ENCODE data around the gene MYBPC1.
A peak's percentile ranks its signal among the peaks of the same experiment; 100 is the strongest.
"Not testable (repeated sequence)": the region's sequence is repeated elsewhere in the genome, so short reads cannot be mapped to it uniquely, and the experiment has no call there.

Gene MYBPC1

DNA sequence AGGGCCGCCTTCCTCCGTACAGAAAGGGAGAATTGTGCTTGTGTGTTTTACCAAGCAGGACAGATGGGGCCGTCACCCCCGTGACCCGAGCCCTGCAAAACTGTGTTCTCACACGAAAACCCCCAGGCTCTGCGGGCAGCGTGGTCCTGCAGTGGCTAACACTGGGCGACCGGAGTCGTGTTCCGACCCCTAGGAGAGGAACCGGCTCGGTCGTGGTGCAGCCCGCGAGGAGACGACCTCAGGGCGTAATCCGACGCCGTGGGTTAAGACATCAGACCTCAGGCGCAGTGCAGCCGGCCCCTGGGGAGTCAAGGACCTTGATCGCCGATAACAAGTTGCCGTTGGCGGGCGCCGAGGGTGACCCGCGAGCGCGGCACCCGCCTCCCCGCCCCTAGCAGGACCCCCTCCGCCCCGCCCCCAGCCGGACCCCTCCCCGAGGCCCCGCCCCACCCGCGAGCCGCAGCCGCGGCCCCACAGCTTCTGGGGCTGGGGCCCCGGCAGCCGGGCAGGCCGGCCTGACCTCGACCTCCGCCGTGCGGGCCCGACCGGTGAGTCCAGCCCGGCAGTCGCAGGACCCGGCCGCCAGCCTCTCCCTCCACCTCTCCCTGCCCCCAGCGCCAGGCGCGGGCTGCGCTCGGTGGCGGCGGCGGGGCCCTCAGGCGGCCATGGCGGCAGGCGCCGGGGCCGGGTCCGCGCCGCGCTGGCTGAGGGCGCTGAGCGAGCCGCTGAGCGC is 102.6 kb downstream of the MYBPC1 start, which contains the start of gene CHPT1:
Gene CHPT1 (plus strand): TSS at position 444 of the 733 bp plus-strand sequence. CDS start 222 bp downstream, at position 666.
- peak; percentile 20 for DNase-seq

DNA sequence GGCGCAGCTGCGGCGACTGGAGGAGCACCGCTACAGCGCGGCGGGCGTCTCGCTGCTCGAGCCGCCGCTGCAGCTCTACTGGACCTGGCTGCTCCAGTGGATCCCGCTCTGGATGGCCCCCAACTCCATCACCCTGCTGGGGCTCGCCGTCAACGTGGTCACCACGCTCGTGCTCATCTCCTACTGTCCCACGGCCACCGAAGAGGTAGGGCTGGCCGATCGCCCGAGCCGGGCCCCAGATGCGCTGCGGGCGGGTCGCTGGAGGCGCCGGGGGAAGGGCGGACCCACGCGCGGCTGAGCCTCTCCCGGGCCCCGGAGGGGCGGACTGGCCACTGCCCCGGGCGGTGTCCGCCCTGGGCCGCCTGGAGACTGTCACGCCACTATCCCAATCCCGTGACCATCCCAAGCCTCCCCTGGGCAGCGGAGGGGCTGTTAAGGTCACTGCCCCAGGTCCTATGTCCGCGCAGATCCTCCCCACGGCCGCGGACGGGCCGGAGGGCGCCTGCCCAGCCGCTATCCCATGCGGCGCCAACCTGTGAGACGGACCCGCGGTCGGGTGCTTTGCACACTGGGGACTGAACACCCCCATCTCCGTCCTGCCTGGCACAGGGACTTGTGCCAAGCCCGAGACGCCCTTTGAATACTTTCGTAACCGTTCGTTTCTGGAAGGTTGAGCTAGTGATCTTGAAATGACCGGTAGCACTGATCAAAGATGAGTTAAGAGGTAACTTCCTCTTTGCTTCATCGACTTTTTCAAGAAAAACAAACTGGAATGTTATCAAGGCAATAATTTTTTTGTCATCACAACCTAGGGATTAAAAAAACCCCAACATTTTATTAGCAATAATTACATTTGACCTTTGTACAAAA is 103.4 kb downstream of the MYBPC1 start:
- peak; percentile 32 for DNase-seq

DNA sequence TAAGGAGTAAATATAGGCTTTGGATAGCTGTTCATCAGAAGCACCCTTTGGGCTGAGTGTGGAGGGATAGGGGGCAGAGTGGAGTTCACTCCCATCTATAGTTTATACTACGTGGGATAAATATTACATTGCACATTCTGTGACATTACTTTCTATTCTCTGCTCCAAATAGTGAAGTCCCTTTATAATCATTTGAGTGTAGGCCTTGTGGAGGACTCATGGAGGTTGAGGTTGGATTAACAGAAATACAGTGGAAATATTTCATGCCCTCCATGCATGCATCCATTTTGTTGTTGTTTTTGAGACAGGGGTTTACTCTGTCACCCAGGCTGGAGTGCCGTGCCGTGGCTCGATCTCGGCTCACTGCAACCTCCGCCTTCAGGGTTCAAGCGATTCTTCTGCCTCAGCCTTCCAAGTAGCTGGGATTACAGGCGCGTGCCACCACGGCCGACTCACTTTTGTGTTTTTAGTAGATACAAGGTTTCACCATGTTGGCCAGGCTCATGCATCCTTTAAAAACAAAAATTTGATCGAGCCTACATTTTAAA is 104.1 kb downstream of the MYBPC1 start:
- DNase-seq: peak; percentile 31

DNA sequence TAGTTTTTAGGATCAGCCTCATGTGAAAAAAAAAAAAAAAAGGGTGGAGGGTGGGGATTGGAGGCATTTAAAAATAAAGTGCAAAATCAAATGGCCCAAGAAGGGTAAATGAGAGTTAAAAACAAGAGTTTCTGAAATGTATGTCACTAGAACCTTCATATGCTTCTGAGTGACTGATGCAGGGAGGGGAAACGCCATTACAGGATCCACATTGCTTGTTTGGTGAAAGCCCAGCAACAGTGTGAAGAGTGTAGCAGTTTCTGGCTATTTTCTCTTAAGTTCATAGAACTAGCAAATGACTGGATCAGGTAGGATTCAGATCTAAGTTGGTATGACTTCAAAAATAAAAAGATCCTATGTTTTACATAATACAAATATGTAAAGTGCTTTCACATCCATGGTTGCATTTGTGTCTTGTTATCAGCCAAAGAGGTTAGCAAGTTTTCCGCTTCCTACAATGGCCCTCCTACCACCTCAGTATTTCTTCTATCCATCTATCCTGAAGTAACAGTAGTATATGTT is 105.6 kb downstream of the MYBPC1 start:
- no peak for DNase-seq

DNA sequence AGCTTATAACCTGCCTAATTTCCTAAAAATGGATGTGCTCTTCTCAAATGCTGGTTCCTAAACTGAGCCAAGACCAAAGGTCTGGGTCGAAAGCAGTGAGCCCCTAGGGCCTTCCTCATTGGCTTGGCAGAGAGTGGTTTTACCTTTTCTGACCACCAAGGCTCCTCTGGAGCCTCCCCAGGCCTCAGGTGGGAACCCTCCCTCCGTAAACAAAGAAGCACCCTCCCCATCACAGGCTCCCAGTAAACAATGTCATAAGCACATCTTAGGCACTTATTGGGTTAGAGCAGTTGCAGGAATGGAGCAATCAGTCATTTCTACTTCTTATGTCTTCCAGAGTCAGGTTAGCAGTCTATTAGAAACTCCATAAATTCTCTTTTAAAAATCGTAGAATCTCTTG is 108.7 kb downstream of the MYBPC1 start:
- no peak for DNase-seq

DNA sequence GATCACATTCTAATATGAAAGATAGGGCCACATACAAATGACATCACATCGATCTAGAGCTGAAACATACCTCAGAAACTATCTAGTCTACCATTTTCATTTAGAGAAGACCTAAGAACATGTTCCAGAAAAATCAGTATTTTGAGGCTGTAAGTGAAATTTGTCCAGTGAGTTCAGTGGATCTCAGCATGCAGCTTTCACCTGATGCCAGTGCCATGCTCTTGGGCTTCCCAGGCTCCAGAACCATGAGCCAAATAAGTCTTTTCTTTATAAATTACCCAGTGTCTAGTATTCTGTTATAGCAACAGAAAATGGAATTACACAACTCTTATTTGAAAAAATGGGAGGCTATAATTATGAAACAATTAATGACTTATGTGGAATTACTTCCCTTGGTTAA is 111.6 kb downstream of the MYBPC1 start:
- DNase-seq: no peak

DNA sequence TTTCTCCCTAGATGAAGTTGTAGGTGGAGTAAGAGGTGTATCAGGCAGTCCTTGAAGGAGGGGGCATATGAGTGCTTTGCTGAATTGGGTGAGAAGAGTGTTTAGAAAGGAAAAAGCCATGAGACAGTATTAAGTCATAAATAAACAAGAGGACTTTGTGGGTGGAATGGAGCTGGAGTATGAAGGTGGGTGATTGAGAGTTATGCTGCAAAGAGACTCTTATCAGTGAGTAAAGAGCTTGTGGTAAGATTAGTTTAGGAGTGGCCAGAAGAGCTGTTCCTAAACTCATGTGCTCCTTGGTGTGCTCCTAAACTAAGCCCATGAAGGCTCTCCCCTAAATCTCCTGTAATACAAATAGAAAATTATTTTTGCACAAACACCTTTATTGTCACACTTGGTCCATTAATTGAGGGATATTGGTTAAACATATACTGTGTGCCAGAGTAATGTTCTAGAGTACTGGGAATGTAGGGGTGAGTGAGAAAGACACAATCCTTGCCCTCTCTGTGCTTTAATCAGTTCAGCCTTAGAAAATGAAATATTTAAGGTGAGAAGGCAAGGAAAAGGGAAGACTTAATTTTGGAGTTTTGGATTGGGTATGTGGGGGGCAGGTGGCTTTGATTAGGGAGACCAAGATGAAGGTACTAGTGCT is 112.5 kb downstream of the MYBPC1 start:
- DNase-seq: no peak

DNA sequence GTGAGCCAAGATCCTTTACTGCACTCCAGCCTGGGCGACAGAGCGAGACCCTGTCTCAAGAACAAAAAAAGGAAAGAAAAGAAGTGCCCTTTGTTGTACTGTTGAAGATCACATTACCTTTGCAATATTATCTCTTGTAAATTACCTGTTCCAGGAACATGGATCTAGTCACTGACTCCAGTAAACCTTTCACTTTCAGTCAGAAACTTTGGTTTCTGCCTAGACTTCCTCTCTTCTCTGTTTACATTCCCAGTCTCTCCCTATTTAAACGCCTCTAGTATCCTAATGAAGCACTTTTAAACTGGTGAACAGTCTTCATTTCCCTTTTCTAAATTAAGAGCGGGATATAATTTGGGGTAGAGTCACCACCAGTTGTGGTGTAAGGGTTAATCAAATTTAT is 115.5 kb downstream of the MYBPC1 start:
- no peak for DNase-seq

DNA sequence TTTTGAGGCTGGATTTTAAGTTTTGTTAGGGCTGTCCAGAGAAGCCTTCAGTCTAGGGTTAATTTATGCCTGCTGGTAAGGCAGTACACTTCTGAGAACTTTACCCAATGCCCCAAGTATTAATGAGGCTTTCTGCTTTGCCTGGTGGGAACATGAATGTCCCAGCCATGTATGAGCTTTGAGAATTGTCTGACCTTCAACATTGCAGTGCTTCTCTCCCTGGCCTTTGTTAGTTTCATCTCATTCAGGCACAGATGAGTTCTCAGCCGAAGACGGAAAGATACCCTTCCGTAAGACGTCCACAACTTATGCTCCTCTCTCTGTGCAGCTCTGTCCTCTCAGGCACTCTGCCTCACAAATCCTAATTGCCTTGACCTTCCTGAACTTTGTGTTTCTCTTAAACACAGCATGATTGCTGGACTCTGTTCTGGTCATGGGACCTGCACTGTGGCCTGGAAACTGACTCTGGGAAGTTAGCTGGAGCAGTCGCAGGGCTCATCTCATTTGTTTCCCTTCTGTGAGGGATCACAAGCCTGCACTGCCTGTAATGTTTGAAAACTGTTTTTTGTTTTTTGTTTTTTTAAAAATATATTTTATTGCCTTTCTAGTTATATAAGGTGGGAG is 118.4 kb downstream of the MYBPC1 start:
- no peak for DNase-seq

DNA sequence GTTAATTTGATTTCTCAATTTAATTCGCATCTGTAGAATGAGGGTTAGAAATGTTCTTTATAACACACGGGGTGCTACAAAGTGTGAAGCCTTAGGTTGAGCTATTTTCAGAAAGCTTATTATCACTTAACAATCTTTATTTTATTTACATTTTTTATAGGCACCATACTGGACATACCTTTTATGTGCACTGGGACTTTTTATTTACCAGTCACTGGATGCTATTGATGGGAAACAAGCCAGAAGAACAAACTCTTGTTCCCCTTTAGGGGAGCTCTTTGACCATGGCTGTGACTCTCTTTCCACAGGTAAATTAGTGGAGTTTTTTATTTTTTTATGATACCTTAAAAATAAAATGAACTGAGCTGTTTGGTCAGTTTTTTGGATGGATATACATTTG is 119.2 kb downstream of the MYBPC1 start:
- no peak for DNase-seq

DNA sequence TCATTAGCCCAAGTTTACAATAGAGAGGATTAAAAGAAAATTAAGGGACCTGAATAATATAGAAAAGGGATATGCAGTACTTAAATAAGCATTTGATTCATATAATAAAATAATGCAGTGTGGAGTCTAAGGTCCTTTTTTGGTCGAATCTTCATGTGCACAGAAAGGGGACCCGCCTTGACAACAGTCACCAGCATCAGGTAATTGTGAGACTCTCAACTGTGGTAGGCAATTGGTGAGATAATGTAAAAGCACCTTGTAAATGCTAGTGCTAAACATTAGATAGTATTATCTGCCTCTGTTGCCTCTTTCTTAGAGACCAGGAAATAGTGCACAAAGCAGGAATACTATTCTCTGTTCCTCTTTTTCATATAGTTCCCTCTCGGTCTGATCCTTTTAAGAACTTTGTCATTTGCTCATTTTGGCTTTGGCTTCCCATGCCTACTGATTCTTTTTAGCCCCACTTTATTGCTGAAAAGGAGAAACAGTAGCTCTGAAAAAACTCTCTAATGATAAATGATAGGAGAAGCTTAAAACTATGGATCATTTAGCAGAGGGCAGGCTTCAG is 120.2 kb downstream of the MYBPC1 start:
- no peak for DNase-seq

DNA sequence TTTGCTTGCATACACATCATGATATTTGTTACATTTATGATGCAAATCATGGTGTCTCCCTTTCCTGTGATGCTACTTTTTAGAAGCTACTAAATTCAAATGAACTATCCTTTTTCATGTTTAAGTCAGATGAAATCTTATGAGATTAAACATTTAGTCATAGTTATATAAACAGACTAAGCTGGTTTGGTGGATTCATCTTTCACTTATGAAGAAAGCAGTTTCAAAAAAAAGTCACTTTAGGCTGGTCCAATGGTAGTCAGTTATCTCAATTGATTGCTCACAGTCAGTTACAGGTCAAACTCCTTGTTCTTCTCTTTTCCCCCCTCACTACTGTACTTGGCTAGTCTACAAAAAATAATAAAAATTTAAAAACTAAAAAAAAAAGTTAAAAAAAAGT is 124.8 kb downstream of the MYBPC1 start:
- peak; percentile 68 for DNase-seq

DNA sequence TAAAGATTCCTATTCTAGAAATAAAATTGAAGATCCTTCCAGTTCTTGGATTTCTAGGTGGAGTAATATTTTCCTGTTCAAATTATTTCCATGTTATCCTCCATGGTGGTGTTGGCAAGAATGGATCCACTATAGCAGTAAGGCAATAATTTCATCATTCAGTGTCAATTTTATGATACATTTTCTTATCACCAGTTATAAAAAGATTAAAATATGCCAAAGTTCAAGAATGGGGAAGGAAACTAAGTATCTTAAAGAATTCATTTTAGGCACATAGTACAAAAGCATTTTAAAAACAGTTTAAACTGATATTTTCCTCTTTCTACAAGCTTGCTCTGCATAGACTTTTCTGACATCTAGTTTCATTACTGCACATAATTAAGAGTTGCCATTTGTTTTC is 125.3 kb downstream of the MYBPC1 start:
- DNase-seq: no peak

DNA sequence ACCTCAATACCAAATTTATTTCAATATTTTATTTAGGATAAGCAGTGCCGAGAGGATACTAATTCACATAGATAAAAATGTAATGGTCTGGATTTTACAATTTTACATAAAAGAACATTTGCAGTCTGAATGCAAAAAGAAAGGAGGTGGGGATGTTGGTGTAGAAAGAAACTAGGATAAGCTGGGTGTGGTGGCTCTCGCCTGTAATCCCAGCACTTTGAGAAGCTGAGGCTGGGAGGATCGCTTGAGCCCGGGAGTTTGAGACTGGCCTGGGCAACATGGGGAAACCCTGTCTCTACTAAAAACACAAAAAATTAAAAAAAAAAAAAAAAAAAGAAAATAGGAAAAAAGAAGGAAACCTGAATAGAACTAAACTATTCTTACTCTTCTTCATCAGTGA is 127.6 kb downstream of the MYBPC1 start:
- no peak for DNase-seq

DNA sequence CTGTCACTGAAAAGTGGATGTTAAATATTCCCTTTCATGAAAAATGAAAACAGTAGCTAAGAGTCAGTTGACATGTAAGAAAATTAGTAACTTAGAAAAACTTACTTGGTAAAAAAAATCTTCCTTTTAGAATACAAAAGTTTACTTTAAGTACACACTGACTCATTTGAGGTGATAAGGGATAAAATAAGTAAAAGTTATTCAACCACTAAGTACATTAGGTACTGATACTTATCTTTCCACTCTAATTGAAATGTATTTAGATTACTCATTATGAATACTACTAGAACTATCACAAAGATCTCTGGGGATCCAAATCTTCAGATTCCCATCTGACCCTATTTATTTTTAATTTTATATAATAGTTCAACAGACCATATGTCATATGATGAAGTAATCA is 132.3 kb downstream of the MYBPC1 start:
- no peak for DNase-seq

DNA sequence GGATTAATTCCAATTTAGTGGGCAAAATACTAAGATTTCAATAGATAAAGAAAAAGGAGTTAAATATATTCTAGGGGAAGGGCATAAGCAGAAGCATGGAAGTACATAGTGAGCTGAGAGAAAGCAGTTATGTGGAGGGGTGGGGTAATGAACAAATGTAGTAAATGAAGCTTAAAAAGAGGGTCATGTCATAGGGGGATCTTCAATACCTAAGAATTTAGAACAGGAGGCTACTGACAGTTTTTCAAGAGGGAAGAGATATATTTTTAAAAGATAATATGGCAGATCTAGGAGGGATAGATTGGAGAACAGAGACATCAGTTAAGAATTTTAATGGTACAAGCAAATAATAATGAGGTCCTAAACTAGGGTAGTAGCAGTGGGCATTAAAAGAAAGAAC is 135.1 kb downstream of the MYBPC1 start:
- no peak for DNase-seq

DNA sequence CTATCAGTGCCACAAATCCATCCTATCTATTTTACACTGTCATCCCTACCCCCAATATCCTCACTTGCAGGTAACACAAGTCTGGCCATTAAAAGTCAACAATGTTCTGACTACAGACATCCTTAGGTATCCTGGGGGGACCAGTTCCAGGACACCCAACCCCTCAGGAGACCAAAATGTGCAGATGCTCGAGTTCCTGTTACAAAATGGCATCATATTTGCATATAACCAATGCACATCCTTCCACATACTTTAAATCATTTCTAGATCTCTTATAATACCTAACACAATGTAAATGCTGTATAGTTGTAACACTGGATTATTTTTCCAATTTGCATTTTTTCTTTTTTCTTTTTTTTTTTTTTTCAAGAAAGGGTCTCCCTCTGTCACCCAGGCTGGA is 137.5 kb downstream of the MYBPC1 start:
- DNase-seq: no peak

DNA sequence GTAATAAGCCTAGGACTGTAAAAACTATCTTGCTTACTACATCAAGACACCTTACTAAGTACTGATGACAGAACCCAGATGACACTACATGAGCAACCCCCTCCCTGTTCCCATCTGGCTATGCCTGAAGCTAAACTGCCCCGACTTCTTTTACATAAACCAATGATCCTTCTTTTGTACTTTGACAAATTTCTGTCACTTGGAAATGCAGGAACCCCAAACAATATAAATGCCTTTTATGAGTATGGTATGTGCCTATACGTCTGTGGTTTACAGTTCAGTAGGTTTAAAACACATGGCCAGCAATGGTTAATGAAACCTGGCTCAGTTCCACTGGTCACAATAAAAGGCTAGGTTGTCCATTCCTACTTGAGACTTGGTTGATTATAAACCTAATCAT is 138.4 kb downstream of the MYBPC1 start:
- DNase-seq: no peak

DNA sequence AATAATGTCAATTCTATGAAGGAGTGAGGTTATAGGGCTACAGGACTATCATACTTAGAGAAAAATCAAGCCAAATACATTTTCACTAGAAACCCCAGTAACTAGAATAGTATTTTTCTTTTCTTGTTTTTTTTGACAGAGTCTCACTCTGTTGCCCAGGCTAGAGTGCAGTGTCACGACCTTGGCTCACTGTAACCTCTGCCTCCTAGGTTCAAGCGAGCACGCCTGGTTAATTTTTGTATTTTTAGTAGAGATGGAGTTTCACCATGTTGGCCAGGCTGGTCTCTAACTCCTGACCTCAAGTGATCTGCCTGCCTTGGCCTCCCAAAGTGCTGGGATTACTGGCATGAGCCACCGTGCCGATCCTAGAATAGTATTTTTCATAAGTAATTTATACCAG is 139.7 kb downstream of the MYBPC1 start:
- DNase-seq: not testable (repeated sequence)
